Measurements from ENCODE around the gene INTS11.
A peak's percentile ranks its signal among the peaks of the same experiment; 100 is the strongest.

The INTS11 gene

DNA sequence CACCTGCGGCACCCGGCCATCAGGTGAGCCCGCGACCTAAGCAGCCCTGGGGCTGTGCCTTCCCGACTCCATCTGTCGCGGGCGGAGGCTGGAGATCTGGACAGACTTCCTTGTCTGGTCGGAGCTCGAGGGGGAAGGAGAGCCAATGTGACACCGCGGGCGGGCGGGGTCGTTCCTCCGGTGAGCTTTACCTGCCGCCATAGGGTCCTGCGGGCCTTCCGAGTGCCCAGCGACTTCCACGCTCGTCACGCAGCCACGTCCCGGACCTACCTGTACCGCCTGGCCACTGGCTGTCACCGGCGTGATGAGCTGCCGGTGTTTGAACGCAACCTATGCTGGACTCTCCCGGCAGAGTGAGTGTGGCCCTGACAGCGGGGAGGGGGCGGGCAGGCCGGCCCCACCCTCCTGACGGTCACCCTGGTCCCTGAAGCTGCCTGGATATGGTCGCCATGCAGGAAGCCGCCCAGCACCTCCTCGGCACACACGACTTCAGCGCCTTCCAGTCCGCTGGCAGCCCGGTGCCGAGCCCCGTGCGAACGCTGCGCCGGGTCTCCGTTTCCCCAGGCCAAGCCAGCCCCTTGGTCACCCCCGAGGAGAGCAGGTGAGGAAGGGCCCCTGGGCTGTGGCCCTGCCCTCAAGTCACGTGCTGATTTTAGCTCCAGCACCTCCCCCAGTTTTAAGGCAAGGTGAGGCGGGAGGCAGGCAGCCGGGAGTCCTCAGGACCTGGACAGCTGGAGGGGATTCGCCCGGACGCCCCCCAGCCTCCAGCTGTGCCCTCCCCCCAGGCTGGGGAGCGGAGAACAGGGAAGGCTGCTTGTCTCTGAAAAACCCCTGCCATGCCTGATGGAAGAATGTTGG is 15.0 kb downstream of the INTS11 start:
- Histone ChIP-seq H3K4me1 (ENCODE audit: insufficient read depth, low read length) (peaks cover 46% of the 10 kb centered on the region), H4K20me1 (ENCODE audit: insufficient read depth, low read length) (peaks cover 64% of the 10 kb centered on the region), H2AFZ (ENCODE audit: low read depth, low read length) (no peak overlapping the region), H3K9ac (ENCODE audit: low read depth, low read length) (peak overlapping the region; percentile 96), H3K27me3 (ENCODE audit: insufficient read depth, low read length, poor library complexity) (no peaks in the 10 kb centered on the region), H3K27ac (ENCODE audit: low read length) (peak overlapping the region; percentile 79), H3K4me2 (ENCODE audit: insufficient read depth, low read length) (peak overlapping the region; percentile 76), H3K9me3 (ENCODE audit: insufficient read depth, low read length, severe bottlenecking) (no peaks in the 10 kb centered on the region), H3K36me3 (ENCODE audit: insufficient read depth, low read length) (peaks cover 57% of the 10 kb centered on the region), H3K79me2 (ENCODE audit: insufficient read depth, low read length) (peaks cover 77% of the 10 kb centered on the region), H3K4me3 (ENCODE audit: low read depth in 1 of 2, low read length in 2 of 2) (peak overlapping the region; percentile 74 to 96)
- DNase-seq: no peak
- TF ChIP-seq CTCF (IDR thresholded peaks at IDR 0.05; ENCODE audit: borderline replicate concordance, extremely low read depth, low read length, poor library complexity, severe bottlenecking) (no peak), EZH2 (IDR thresholded peaks at IDR 0.05; ENCODE audit: borderline replicate concordance, low read depth, low read length, severe bottlenecking) (no peak)
- no peak for ATAC-seq (ENCODE audit: insufficient read depth, low read depth)

- ATAC-seq (ENCODE audit: insufficient read depth, low read depth) (no peak), DNase-seq (no peak)
- TF ChIP-seq CTCF (IDR thresholded peaks at IDR 0.05; ENCODE audit: borderline replicate concordance, extremely low read depth, low read length, poor library complexity, severe bottlenecking): no peak
- TF ChIP-seq EZH2 (IDR thresholded peaks at IDR 0.05; ENCODE audit: borderline replicate concordance, low read depth, low read length, severe bottlenecking): no peak
- Histone ChIP-seq H3K4me2 (ENCODE audit: insufficient read depth, low read length) (peak overlapping the region; percentile 76), H3K27ac (ENCODE audit: low read length) (peak overlapping the region; percentile 79), H3K27me3 (ENCODE audit: insufficient read depth, low read length, poor library complexity) (no peaks in the 10 kb centered on the region), H3K9ac (ENCODE audit: low read depth, low read length) (peak overlapping the region; percentile 96), H4K20me1 (ENCODE audit: insufficient read depth, low read length) (peaks cover 60% of the 10 kb centered on the region), H2AFZ (ENCODE audit: low read depth, low read length) (peak overlapping the region; percentile 87), H3K4me1 (ENCODE audit: insufficient read depth, low read length) (peaks cover 46% of the 10 kb centered on the region), H3K36me3 (ENCODE audit: insufficient read depth, low read length) (peaks cover 50% of the 10 kb centered on the region), H3K79me2 (ENCODE audit: insufficient read depth, low read length) (peaks cover 73% of the 10 kb centered on the region), H3K9me3 (ENCODE audit: insufficient read depth, low read length, severe bottlenecking) (no peaks in the 10 kb centered on the region), H3K4me3 (ENCODE audit: low read depth in 1 of 2, low read length in 2 of 2) (peak overlapping the region; percentile 74 to 96)
Measured at GRCh38 chr1:1308756-1309250, 15.7 kb downstream of the INTS11 start.

- Histone ChIP-seq H3K4me3 (ENCODE audit: low read depth in 1 of 2, low read length in 2 of 2) (peak within 1 kb of the TSS; percentile 91 to 96), H4K20me1 (ENCODE audit: insufficient read depth, low read length) (peaks cover 57% of the 10 kb centered on the region), H3K4me2 (ENCODE audit: insufficient read depth, low read length) (peak within 1 kb of the TSS; percentile 76), H3K27me3 (ENCODE audit: insufficient read depth, low read length, poor library complexity) (no peaks in the 10 kb centered on the region), H3K27ac (ENCODE audit: low read length) (peak within 1 kb of the TSS; percentile 86), H2AFZ (ENCODE audit: low read depth, low read length) (peak within 1 kb of the TSS; percentile 87), H3K79me2 (ENCODE audit: insufficient read depth, low read length) (peaks cover 70% of the 10 kb centered on the region), H3K9me3 (ENCODE audit: insufficient read depth, low read length, severe bottlenecking) (no peaks in the 10 kb centered on the region), H3K9ac (ENCODE audit: low read depth, low read length) (peak within 1 kb of the TSS; percentile 96), H3K36me3 (ENCODE audit: insufficient read depth, low read length) (peaks cover 44% of the 10 kb centered on the region), H3K4me1 (ENCODE audit: insufficient read depth, low read length) (peaks cover 46% of the 10 kb centered on the region)
- no peak for TF ChIP-seq CTCF (IDR thresholded peaks at IDR 0.05; ENCODE audit: borderline replicate concordance, extremely low read depth, low read length, poor library complexity, severe bottlenecking)
- no peak for TF ChIP-seq EZH2 (IDR thresholded peaks at IDR 0.05; ENCODE audit: borderline replicate concordance, low read depth, low read length, severe bottlenecking)
- DNase-seq (peak; percentile 91), ATAC-seq (ENCODE audit: insufficient read depth, low read depth) (peak; percentile 72)
Measured at GRCh38 chr1:1307923-1308755, 16.3 kb downstream of the INTS11 start, which contains the start of the genes ACAP3 and PUSL1. TSS of gene ACAP3 (minus strand) at chr1:1307930. CDS start at chr1:1307815, 115 bp downstream. TSS of gene PUSL1 (plus strand) at chr1:1308597. CDS start at chr1:1308644, 47 bp downstream.
